GM18511 (cell line): ENCODE measurements around the gene NT5C3A.
"Not testable (repeated sequence)": the region's sequence is repeated elsewhere in the genome, so short reads cannot be mapped to it uniquely, and the experiment has no call there.

ENCODE experiments used
- ATAC-seq: cut with Tn5 transposase; IDR thresholded peaks from one replicate; pipeline ENCODE4 v1.9.1; 2021; ENCODE audit warnings: mild to moderate bottlenecking, moderate library complexity; ENCODE audit not compliant: unreplicated experiment

The NT5C3A gene

DNA sequence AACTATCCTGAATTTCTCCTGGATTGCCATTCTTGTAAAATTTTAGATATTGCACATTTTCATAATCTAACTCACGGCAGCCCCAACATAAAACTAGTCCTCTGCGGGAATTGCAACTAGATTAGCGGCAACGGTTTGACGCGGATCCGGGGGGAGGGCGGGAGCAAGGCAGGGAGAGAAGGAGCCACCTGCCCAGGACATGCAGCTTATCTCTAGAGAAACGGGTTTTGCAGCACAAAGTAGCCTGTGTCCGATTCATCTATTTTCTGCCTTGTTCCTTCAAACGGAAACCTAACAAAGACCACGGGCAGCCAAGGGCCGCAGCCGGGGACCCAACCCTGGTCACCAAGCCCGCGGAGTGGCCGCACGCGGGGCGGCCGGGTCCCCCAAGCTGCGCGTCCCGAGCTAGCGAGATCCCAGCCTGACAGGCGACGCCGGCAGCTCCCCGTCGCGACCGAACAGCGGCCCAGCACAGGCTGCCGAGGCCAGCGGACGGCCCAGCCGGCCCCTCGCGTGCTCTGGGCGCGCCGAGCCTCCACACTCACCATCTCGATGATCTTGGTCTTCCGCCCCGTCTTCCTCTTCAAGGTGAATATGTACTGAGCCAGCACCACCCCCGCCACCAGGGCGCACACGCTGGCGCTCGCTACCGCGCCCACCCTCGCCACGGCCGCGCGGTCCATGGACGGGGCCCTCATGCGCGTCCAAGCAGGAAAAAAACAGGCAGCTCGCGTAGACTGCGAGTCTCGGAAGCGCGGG, at the start of gene NT5C3A:
NT5C3A (minus strand) TSS at position 754 of the 759 bp plus-strand sequence; CDS start at position 683, 71 bp downstream.
- ATAC-seq = peak; percentile 49

DNA sequence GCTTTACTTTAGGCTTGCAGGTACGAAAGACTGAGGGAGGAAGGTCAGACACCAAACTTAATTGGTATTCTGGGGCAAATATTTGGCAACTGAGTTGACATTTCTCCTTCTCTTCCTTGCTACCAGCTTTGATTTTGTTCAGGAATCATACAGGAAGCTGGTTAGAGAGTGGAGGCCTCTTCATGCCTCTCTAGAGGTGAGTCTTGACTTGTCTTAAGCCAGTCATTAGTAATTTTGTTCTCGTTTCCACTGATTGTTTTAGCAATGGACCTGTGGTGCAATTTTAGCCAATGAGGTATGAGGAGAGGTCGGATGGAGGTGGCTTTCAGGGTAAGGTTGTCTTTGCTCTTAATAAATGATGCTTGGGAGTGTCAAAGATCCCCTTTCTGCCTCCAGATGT, 49.0 kb upstream of the NT5C3A start:
- no peak for ATAC-seq

DNA sequence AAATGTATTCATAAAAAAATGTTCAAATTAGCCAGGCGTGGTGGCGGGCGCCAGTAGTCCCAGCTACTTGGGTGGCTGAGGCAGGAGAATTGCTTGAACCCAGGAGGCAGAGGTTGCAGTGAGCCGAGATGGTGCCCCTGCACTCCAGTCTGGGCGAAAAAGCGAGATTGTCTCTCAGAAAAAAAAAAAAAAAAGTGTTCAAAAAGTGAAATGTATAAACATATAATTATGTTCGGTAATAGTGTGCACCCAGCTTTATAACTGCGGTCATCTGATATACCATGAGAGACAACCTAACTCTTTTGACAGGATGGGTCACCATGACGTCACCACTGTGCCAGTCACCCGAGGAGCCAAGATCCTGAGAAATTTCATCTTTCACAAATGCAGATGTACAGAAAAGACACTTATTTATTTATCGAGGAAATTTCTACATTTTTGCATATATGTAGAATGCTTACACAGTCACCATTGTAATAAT, 47.2 kb upstream of the NT5C3A start:
- no peak for ATAC-seq

DNA sequence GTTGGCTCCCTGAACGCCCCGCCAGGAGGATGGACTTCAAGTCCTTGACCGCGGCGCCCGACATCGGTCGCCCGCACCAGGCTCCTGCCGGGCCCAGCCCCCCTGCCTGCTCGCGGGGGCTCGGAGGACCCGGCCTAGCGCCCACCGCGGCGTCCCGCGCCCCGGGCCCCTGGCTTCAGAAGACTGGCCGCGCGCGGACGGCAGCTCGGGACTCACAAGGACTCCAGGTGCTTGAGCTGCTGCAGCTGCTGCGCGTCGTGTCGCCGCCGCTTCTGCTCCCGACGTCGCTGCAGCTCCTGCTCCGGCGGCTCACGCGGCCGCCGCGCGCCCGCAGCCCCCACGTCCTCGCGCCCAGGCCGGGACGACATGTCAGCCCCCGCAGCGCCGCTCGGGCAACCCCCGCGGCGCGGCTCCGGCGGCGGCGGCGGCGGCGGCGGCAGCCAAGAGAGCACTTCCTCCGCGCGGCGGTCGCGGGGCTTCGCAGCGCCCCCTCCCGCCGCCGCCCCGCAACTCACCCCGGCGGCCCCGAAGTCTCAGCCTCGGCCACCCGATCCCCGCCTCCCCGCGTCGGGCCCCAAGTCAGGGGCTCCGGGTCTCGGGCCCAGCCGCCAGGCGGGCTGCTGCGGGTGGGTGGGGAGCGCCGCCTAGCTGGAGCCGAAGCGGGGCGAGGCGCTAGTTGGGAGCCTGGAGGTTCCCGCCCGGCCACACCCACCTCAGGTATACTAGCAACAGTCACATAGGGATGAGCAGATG, 46.6 kb upstream of the NT5C3A start, which contains the start of gene RP9:
RP9 (minus strand) TSS at position 400 of the 753 bp plus-strand sequence; CDS start at position 368, 32 bp downstream.
- peak; percentile 83 for ATAC-seq

DNA sequence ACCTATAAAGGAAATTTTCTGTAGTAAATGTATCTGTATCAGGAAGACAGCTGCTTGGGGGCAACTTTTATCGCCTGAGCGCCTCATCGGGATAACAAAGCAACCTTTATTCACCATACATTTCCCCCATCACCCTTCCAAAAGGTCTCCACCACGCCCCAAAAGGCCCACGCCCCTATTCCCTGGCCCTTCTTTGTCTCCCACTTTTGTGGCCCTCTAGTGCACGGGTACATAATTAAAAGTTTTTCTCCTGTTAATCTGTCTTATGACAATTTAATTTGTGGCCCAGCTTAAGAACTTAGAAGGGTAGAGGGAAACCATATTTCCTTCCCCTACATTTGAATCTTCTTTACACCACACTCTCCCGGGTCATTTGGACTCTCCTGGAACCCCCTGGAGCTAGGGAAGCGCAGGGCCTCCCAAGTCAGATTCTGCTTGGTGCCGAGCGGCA, 46.0 kb upstream of the NT5C3A start:
- ATAC-seq = peak; percentile 34

DNA sequence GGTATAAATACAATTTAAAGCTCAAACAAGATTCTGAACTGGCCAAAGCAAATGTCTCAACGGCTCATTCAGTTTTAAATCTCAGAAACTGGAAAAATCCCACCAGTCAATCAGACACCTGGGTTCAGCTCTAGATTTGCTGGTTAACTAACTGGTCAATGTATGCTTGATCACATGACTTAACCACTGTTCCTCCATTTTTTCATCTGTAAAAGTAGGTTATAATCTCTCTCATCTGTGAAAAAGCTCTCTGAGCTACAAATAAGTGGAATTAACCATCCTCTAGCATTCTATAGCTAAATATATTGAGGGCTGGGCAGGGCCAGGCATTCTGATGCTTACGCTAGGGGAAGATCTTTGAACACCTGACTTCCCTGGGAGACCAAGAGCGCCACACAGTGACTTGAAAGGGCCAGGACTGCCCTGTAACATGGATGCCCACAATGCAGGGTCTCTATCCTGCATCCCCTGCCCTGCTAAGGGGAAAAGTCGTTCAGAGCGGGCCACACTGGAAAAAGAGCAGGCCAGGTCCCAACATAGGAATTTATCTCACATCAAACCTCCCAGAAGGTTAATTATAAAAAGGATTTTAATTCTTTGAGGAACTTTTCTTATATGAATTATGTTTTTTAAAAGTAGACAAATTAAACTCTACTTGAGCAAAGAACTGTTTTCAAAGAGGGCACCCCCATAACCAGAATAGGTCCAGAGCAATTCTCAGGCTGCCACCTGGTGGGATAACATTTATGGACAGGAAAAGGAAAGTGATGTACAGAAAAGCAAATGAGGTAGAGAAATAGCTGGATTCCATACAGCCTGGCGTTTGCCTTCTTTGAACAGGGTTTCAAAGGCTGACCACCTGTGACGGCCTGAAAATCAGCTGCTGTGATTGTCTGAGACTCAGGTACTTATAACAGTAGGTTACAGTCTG, 44.8 kb upstream of the NT5C3A start:
- peak; percentile 38 for ATAC-seq

DNA sequence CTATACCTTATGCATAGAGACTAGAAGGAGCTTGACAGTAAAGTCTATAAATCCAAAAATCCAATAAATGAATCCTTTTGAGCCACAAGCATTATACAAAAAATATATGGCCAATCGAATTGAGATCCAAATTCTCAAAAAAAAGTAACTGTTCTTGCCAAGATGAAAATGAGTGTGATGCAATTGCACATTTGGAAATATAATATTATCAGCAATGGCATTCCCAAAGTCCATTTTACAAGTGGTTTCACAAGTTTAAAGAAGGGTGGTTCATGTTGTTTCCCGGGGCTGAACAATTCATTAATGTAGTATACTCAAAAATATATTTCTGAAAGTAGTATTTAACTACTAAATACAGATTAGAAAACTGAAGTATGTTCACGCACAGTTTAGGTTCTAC, 39.3 kb upstream of the NT5C3A start:
- no peak for ATAC-seq

DNA sequence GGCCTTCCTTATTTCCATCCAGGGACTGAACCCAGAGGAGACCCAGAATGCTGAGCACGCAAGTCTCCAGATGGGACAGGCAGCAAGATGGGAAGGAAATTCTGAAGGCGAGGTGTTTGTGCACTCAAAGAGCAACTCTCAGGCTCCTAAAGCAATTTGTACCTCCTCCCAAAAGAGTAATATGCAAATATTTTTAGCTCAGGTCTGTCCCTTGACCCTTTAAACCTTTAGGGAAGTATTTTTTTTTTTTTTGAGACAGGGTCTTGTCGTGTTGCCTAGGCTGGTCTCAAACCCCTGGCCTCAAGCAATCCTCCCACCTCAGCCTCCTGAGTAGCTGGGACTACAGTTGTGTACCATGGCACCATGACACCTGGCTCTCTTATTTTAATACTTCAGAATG, 38.2 kb upstream of the NT5C3A start:
- ATAC-seq = no peak

DNA sequence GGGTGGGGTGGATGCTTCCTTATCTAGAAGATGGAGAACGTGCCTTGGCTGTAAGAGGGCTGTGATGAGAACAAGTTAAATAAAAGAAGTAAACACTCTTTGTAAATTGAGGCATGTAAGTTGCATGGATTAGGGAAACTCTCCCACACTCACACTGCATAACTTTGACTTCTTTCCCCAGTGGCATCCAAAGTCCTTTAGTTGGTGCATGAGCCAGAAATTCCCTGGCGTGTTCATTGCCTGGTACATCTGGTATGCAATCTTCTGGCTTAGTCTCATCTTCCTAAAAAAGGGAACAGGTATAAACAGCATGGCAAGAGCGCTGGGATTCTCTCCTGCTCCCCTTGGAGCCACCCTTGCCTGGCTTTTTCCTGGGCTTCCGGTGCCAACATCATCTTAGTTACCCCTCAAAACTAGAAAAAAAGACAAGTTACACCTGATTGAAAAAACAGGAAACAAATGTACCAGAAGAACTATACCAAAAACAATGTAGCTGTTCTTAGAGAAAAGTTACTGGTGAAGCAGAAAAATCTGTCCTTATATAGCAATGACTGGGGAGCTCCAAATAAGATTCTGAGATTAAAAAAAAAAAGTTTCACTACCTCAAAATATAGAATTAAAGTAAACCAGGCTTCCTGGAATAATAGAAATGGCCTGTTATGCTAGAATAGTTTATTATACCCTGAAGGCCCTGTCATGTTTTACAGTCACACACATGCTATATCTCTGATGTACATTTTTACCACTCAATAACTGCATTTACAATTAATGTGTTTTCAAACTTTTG, 36.8 kb upstream of the NT5C3A start:
- no peak for ATAC-seq

DNA sequence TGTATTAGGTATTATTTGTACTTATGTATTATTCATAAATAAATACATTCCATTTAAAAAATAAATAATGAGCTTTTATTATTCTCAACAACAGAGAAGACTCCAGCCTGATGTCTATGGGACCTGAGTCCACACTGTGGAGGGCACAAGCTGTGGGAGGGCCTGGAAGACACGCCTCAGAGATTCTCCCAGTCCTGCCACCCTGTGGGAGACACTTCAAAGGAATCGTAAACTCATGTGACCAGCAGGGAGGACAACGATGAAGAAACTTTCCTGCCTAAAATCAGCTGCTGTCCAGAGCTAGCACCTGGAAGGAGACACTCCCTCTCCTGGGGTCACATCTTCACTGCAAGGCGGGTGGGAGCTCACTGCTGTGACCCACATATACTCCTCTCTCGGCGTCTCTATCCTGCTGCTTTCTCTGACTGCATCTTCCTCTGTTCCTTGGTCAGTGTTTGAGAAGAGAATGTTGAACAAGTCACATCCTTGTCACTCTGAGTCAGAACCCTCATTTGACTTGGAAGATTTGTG, 32.2 kb upstream of the NT5C3A start:
- not testable (repeated sequence) for ATAC-seq

DNA sequence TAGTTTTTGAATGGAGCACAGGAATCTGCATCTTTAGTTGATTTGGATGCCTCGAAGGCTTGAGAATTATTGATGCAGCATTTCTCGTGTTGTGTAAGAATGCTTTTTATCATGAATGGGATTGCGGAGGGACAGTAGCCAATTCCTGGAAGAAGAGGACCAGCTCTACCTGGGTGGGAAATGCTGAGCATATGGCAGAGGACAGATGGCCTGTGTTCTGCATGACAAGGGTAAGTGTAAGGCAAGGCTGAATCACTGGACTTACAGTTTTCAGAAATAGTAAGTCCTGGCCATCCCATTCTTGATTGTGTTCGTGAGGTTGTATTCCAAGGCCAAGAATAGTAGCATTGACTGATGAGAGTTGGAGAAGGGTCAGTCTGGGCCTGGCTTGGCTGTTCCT, 30.7 kb upstream of the NT5C3A start:
- no peak for ATAC-seq

DNA sequence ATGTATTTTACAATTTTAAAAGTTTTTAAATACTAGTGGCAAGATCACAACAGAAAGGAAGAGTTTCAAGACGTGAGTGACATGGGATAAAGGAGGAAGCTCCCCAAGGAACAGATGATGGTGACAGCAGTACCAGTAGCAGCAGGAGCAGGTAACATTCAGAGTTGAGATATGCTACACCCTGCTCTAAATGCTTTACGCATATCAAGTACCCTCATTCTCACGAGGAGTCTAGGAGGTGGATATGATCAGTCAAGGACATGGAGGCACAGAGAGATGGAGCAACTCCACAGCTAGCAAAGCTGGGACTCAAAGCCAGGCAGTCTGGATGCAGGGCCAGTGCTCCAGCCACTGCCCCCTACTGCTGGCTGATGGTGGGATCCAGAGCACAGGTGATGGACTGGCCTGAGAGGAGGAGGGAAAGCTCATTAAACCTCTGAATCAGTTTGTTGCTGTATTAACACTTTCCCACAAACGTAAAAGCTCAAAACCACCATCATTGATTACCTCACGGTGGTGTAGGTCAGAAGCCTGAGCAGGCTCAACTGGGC, 29.1 kb upstream of the NT5C3A start:
- no peak for ATAC-seq

DNA sequence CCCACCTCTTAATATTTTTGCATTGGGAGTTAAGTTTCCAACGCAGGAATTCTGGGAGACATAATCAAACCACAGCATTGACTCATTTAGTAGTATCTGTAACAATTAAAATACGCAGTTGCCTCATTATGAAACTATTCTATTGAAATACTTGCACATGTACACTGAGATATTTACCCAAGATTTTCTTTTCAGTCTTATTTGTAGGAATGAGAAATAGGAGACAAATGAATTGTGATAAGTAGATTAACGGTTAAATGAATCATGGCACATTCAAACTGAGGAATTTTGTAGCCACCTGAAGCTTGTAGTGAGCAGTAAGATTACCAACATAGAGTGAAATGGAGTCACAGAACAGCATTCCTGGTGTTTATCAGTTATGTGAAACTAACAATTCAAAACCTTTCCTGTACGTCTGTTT, 28.5 kb upstream of the NT5C3A start:
- no peak for ATAC-seq

DNA sequence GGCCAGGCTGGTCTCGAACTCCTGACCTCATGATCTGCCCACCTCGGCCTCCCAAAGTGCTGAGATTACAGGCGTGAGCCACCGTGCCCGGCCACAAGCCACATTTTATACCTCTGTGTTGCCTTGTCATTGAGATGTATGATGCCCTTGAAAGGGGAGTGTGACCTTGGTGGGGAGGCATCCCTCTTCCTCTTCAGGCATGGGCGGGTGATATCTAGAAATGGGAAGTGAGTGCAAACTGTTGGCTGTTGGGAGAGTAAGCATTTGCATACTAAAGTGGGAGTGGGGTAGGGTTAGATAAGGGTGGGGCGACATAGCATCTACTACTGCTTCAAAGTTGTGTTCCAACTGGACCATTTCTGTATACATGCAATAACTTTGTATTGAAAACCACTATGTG, 26.6 kb upstream of the NT5C3A start:
- no peak for ATAC-seq

DNA sequence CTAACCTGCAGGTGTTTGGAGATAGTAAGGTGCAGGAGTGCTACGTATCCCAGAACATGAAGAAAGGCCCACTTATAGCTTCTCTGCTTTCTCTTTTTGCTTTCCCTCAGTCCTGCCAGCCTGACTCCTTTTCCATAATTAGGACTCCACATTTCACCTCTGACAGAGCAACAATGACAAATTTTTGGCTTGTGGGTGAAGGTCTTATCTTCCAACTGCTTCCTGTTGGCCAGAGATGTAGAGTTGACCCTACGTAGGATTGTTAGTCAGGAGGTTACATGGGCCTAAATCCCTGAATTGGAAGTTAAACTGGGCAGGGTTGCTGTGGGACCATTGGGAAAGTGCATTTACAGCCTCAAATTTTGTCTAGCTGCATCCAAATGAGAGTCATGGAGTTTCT, 25.3 kb upstream of the NT5C3A start:
- ATAC-seq = no peak

DNA sequence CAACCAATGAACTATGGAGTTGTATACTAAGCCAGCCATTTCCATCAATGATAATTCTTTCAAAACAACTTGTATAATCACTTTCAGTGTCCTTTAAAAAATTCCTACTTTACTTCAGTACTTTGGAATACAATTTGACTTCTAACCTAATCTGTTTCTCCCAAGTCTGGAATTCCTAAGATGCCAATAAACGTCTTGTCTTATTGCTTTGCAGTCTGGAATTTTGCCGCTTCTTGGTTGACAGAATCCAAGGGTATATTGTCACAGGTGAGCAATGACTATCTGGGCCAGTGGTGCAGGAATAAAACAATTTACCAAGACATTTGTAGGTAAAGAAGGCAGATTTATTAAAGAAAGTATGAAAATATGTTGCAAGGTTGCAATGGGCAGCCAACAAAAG, 24.8 kb upstream of the NT5C3A start:
- ATAC-seq = no peak

DNA sequence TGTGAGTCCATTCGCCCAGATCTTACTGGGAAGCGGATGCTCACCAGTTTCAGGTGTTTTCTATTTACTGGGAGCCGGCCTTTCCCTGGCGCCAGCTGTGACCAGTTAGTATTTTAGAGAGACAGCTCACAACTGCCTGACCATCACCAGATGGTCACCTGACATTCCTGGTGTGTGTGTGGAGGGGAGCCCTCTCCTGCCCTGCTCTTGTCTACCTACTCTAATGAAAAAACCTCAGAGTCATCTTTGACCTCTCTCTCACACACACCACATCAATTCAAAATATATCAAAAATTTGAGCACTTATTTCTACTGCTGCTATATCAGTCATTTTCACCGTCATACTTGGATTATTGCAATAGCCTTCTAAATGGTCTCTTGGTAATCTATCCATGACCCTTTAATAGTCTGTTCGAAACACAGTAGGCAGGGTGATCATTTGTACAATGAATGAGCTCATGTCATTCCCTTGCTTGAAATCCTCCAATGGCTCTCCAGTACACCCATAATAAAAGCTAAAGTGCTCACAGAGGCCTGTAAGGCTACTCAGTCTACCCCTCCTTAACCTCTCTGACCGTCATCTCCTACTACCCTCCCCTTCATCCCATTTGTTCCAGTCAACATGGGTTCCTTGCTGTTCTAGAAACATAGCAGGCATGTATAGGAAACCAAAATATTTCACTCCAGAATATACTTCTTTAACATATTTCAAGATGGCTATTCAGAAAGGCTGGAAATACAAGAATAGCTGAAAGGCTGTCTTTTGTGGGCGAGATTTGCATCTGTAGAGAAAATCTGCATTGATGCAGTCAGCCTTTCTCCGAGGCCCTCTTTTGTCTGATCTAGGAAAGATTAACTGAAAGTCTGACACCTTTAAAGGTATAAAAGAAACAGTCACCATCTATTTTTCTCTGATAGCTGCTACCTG, 17.5 kb upstream of the NT5C3A start:
- ATAC-seq = no peak

DNA sequence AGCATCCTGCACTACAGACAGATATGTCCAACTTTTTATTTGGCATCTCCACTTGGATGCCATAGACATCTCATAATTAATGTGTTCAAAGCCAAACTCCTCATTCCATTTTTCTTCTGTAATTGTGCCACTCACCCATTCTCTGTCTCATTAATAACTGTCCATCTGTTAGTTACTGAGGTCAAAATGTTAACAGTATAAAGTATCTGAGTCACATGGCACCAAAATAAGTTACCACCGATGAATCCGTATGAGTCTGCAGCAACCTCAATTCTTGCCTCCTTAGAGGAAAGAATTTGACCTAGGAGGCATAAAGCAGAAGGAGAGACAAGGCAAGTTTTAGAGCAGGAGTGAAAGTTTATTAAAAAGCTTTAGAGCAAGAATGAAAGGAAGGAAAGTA, 16.5 kb upstream of the NT5C3A start:
- no peak for ATAC-seq
